ENCODE measurements around the gene NALF2. TPM values are rescaled to one million over a fixed set of nuclear protein-coding genes. Genes with fewer than 3 reads are reported as not detected.

Gene NALF2
- total RNA-seq, 1 experiment from 2014 or later, result 1.5 TPM

- BruUV-seq (replicated peaks), result no TSS peak
- no peaks in the 10 kb centered on the region for H3K27me3 ChIP-seq (ENCODE audit: control insufficient read depth, insufficient read depth, low read length)
- no peak overlapping the region for H3K27ac ChIP-seq (ENCODE audit: low read length)
- no peak overlapping the region for H3K4me3 ChIP-seq (ENCODE audit: low read depth in 2 of 2, low read length in 2 of 2)
- no peaks in the 10 kb centered on the region for H3K36me3 ChIP-seq (ENCODE audit: control insufficient read depth, insufficient read depth, low read length)
- intact Hi-C loops (cut with micrococcal nuclease; ENCODE audit: unreplicated experiment) (no loop called here), in situ Hi-C loops (cut with HindIII; ENCODE audit: low pct_unique_long_range_greater_than_20kb, low sequenced_read_pairs) (no loop called here)
- DNase-seq (ENCODE audit: low read depth, low spot score) (no peak), ATAC-seq (no peak)
- no peaks in the 10 kb centered on the region for H3K9me3 ChIP-seq (ENCODE audit: control insufficient read depth, insufficient read depth, low read depth, low read length)
- no peak for TF ChIP-seq TCF7L2 (IDR thresholded peaks at IDR 0.05; ENCODE audit: low read depth, low read length)
- TF ChIP-seq CTCF (IDR thresholded peaks at IDR 0.05), result no peak
- no peak for TF ChIP-seq POLR2AphosphoS5 (IDR thresholded peaks at IDR 0.05; ENCODE audit: low read depth, low read length)
- no peak for TF ChIP-seq SIN3A (IDR thresholded peaks at IDR 0.05; ENCODE audit: borderline replicate concordance, insufficient read depth, low read depth, low read length)
- TF ChIP-seq, protein P1, sequence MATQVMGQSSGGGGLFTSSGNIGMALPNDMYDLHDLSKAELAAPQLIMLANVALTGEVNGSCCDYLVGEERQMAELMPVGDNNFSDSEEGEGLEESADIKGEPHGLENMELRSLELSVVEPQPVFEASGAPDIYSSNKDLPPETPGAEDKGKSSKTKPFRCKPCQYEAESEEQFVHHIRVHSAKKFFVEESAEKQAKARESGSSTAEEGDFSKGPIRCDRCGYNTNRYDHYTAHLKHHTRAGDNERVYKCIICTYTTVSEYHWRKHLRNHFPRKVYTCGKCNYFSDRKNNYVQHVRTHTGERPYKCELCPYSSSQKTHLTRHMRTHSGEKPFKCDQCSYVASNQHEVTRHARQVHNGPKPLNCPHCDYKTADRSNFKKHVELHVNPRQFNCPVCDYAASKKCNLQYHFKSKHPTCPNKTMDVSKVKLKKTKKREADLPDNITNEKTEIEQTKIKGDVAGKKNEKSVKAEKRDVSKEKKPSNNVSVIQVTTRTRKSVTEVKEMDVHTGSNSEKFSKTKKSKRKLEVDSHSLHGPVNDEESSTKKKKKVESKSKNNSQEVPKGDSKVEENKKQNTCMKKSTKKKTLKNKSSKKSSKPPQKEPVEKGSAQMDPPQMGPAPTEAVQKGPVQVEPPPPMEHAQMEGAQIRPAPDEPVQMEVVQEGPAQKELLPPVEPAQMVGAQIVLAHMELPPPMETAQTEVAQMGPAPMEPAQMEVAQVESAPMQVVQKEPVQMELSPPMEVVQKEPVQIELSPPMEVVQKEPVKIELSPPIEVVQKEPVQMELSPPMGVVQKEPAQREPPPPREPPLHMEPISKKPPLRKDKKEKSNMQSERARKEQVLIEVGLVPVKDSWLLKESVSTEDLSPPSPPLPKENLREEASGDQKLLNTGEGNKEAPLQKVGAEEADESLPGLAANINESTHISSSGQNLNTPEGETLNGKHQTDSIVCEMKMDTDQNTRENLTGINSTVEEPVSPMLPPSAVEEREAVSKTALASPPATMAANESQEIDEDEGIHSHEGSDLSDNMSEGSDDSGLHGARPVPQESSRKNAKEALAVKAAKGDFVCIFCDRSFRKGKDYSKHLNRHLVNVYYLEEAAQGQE (IDR thresholded peaks at IDR 0.05; ENCODE audit: insufficient read depth in 1 of 2, low read depth in 2 of 2, low read length in 1 of 2), result no peak
- H3K4me1 ChIP-seq (ENCODE audit: control insufficient read depth, insufficient read depth, low read length), result no peaks in the 10 kb centered on the region
- ChIA-PET CTCF (no interaction called here), POLR2A (interaction anchor here (0.5 kb wide), 1 partner anchor 1297 kb away, joined by 3 read pairs; no protein-coding TSS in a partner anchor)
Observed at GRCh38 chrX:69552512-69552911, 48.4 kb downstream of the NALF2 start.

Other genes starting within 250 kb of the NALF2 start
- 0.23 TPM for gene EDA, start 111.8 kb downstream of the NALF2 start, total RNA-seq (2021; ENCODE audit: unreplicated experiment)

Measured in Panc1 (cell line).